SU-DHL-6 (cell line): ENCODE results near the gene PRDX2.

Experiments
- EZH2phosphoT487 ChIP-seq: fragments of 200-600 bp; sonication (generic), shearing (Covaris generic); conservative IDR thresholded peaks from 2 replicates; pipeline ENCODE4 v1.6.1; 2018; ENCODE audit warnings: mild to moderate bottlenecking, antibody characterized with exemption, low read length, moderate library complexity, mixed read lengths
- TF ChIP-seq, protein P1 (sequence below): fragments of 200-600 bp; sonication (generic); IDR thresholded peaks from one replicate; pipeline ENCODE4 v1.5.1; 2017; ENCODE audit warnings: antibody characterized with exemption, mild to moderate bottlenecking, low read length, moderate library complexity; ENCODE audit not compliant: insufficient read depth, poor library complexity, severe bottlenecking

GRCh38 chr19:12750851-12751250 lies 50.7 kb downstream of the PRDX2 start:
- TF ChIP-seq EZH2phosphoT487: no peak
- TF ChIP-seq, protein P1, sequence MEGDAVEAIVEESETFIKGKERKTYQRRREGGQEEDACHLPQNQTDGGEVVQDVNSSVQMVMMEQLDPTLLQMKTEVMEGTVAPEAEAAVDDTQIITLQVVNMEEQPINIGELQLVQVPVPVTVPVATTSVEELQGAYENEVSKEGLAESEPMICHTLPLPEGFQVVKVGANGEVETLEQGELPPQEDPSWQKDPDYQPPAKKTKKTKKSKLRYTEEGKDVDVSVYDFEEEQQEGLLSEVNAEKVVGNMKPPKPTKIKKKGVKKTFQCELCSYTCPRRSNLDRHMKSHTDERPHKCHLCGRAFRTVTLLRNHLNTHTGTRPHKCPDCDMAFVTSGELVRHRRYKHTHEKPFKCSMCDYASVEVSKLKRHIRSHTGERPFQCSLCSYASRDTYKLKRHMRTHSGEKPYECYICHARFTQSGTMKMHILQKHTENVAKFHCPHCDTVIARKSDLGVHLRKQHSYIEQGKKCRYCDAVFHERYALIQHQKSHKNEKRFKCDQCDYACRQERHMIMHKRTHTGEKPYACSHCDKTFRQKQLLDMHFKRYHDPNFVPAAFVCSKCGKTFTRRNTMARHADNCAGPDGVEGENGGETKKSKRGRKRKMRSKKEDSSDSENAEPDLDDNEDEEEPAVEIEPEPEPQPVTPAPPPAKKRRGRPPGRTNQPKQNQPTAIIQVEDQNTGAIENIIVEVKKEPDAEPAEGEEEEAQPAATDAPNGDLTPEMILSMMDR: no peak
